Measurements from ENCODE around the gene TMEM120A.

GRCh38 chr7:75985518-75986146, 8.8 kb downstream of the TMEM120A start:
- TF ChIP-seq POLR2AphosphoS5 (IDR thresholded peaks at IDR 0.05; ENCODE audit: low read depth, low read length) (no peak), MXI1 (IDR thresholded peaks at IDR 0.05; ENCODE audit: low read depth, low read length) (no peak), EP300 (IDR thresholded peaks at IDR 0.05; ENCODE audit: borderline replicate concordance in 1 of 2, low read depth in 1 of 2, low read length in 1 of 2) (no peak), CTCF (IDR thresholded peaks at IDR 0.05) (no peak), CHD2 (IDR thresholded peaks at IDR 0.05; ENCODE audit: low read length, partially characterized antibody) (no peak), JUND (IDR thresholded peaks at IDR 0.05) (no peak), YY1 (IDR thresholded peaks at IDR 0.05; ENCODE audit: low read depth) (no peak)

Measured in SK-N-SH (cell line).